Neural cell (in vitro differentiated cells): ENCODE measurements around the gene ADAMTS8. TPM values are rescaled to one million over a fixed set of nuclear protein-coding genes. Genes with fewer than 3 reads are reported as not detected.

Experiments used
- H2AFZ ChIP-seq: fragments of 200-600, 300-800 bp; sonication (generic), shearing (Covaris generic); 2 replicates; pipeline ENCODE4 v1.6.0; 2014; ENCODE audit warnings: low read depth, mild to moderate bottlenecking, antibody characterized with exemption, low read length, moderate library complexity
- H3F3A ChIP-seq: fragments of 200-600 bp; shearing (Covaris generic); 2 replicates; pipeline ENCODE4 v1.6.1; 2016; ENCODE audit warnings: mild to moderate bottlenecking, moderate library complexity, mixed read lengths, antibody characterized with exemption, low read length; ENCODE audit not compliant: insufficient read depth, poor library complexity, severe bottlenecking
- H3K27ac ChIP-seq: fragments of 200-600, 300-800 bp; sonication (generic), shearing (Covaris generic); 2 replicates; pipeline ENCODE4 v1.5.1; 2014; ENCODE audit warnings: mild to moderate bottlenecking, low read length, moderate library complexity
- H3K27me3 ChIP-seq: fragments of 300-800, 200-600 bp; sonication (generic), shearing (Covaris generic); 2 replicates; pipeline ENCODE4 v1.6.0; 2014; ENCODE audit warnings: mild to moderate bottlenecking, low read depth, low read length, moderate library complexity; ENCODE audit not compliant: insufficient read depth
- H3K36me3 ChIP-seq: fragments of 300-800, 200-600 bp; sonication (generic), shearing (Covaris generic); 2 replicates; pipeline ENCODE4 v1.5.1; 2014; ENCODE audit warnings: mild to moderate bottlenecking, antibody characterized with exemption, low read length, moderate library complexity; ENCODE audit not compliant: insufficient read depth
- H3K4me2 ChIP-seq: fragments of 300-800, 200-600 bp; sonication (generic), shearing (Covaris generic); 2 replicates; pipeline ENCODE4 v1.6.0; 2014; ENCODE audit warnings: mild to moderate bottlenecking, low read length
- H3K4me3 ChIP-seq: fragments of 300-800, 200-600 bp; sonication (generic), shearing (Covaris generic); 2 replicates; pipeline ENCODE4 v1.5.1; 2014; ENCODE audit warnings: mild to moderate bottlenecking, low read length, moderate library complexity
- H3K79me2 ChIP-seq: fragments of 200-600 bp; shearing (Covaris generic); replicated peaks from 2 replicates; pipeline ENCODE4 v1.6.0; 2014; ENCODE audit warnings: mild to moderate bottlenecking, low read length, moderate library complexity; ENCODE audit not compliant: insufficient read depth
- H3K9ac ChIP-seq: fragments of 300-800, 200-600 bp; sonication (generic), shearing (Covaris generic); 2 replicates; pipeline ENCODE4 v1.6.1; 2016; ENCODE audit warnings: mild to moderate bottlenecking, low read length, mixed read lengths
- H3K9me2 ChIP-seq: fragments of 200-600 bp; shearing (Covaris generic); 2 replicates; pipeline ENCODE4 v1.6.1; 2016; ENCODE audit warnings: mild to moderate bottlenecking, low read length, mixed read lengths; ENCODE audit not compliant: insufficient read depth
- H3K9me3 ChIP-seq: fragments of 200-600, 300-800 bp; sonication (generic), shearing (Covaris generic); 2 replicates; pipeline ENCODE4 v1.6.1; 2016; ENCODE audit warnings: mild to moderate bottlenecking, mixed run types, low read length, moderate library complexity, mixed read lengths
- H4K20me1 ChIP-seq: fragments of 200-600 bp; shearing (Covaris generic); 2 replicates; pipeline ENCODE4 v1.6.1; 2016; ENCODE audit warnings: mild to moderate bottlenecking, mixed run types; ENCODE audit not compliant: insufficient read depth
- EP300 ChIP-seq: fragments of 450-650 bp; conservative IDR thresholded peaks from 2 replicates; pipeline ENCODE4 v1.6.1; 2014; ENCODE audit warnings: antibody characterized with exemption, mild to moderate bottlenecking, moderate library complexity; ENCODE audit not compliant: poor library complexity, severe bottlenecking
- EZH2 ChIP-seq: fragments of 200-600, 300-800 bp; shearing (Covaris generic), sonication (generic); IDR thresholded peaks from 2 replicates; pipeline ENCODE4 v1.6.1; 2014; ENCODE audit warnings: antibody characterized with exemption, low read length, borderline replicate concordance, mild to moderate bottlenecking; ENCODE audit not compliant: insufficient read depth, poor library complexity, severe bottlenecking
- MXI1 ChIP-seq: fragments of 450-650 bp; conservative IDR thresholded peaks from 2 replicates; pipeline ENCODE4 v1.6.1; 2014; ENCODE audit warnings: antibody characterized with exemption, mild to moderate bottlenecking; ENCODE audit not compliant: poor library complexity, severe bottlenecking
- POLR2AphosphoS5 ChIP-seq: IDR thresholded peaks from 2 replicates; pipeline ENCODE4 v1.6.1; 2012
- RAD21 ChIP-seq: fragments of 450-650 bp; conservative IDR thresholded peaks from 2 replicates; pipeline ENCODE4 v1.6.1; 2014; ENCODE audit warnings: antibody characterized with exemption, mild to moderate bottlenecking, moderate library complexity
- SMC3 ChIP-seq: fragments of 450-650 bp; conservative IDR thresholded peaks from 2 replicates; pipeline ENCODE4 v1.6.1; 2014; ENCODE audit warnings: antibody characterized with exemption, mild to moderate bottlenecking, moderate library complexity; ENCODE audit not compliant: poor library complexity
- TAF1 ChIP-seq: IDR thresholded peaks from 2 replicates; pipeline ENCODE4 v1.6.1; 2012; ENCODE audit warnings: low read depth
- polyA plus RNA-seq: library from polyadenylated mRNA; depleted of rRNA; stranded (reverse); fragments of >200 nt; gene quantifications from 2 replicates; pipeline ENCODE4 v1.2.3, GENCODE V29; 2014
- TF ChIP-seq, protein P1 (sequence below): IDR thresholded peaks from 2 replicates; pipeline ENCODE4 v1.6.1; 2012; ENCODE audit warnings: borderline replicate concordance
- TF ChIP-seq, protein P2 (sequence below): fragments of 450-650 bp; IDR thresholded peaks from 2 replicates; pipeline ENCODE4 v1.5.1; 2014; ENCODE audit warnings: antibody characterized with exemption, mild to moderate bottlenecking, moderate library complexity; ENCODE audit not compliant: poor library complexity, severe bottlenecking

The ADAMTS8 gene
- polyA plus RNA-seq, 1 donor from 2014 or later: 0.94 TPM

DNA sequence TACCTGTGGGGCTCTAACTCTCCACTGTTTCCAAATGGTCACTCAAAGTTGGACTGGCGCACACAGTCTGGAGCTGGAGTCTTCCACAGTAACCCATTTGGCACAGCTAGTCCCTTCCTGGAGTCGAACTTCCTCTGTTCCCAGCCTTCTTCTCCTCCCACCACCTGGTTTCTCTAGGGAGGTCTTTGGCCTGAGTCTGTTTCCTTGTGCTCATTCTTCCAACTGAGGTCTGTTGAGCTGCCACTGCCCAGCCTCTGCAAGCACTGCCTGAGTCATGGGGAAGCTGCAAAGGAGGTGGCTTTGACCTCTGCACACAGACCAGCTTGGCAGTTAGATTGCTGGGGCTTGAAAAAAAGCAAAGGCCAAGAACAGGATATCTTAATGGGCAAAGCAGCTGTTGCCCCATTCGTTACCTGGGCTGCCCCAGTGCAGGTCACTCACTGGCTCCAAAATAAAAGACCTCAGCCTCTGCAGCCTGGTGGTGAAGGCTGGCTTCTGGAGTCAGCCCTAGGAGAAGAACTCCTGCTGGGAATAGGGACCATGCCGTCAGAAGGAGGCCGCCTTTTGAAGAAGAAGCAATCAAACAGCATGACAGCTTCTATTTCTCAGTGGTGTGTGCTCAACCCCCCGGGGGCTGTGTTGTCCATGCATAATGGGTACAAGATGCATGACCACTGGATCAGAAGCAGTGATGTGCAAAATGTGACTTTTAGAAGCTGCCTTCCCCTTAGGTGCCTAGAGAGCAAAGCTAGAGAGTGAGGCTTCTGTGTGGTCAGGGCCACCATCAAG is 23.0 kb upstream of the ADAMTS8 start:
- no peak overlapping the region for H3K4me3 ChIP-seq
- no peaks in the 10 kb centered on the region for H3F3A ChIP-seq
- H2AFZ ChIP-seq: no peak overlapping the region
- TF ChIP-seq MXI1: no peak
- TF ChIP-seq, protein P1, sequence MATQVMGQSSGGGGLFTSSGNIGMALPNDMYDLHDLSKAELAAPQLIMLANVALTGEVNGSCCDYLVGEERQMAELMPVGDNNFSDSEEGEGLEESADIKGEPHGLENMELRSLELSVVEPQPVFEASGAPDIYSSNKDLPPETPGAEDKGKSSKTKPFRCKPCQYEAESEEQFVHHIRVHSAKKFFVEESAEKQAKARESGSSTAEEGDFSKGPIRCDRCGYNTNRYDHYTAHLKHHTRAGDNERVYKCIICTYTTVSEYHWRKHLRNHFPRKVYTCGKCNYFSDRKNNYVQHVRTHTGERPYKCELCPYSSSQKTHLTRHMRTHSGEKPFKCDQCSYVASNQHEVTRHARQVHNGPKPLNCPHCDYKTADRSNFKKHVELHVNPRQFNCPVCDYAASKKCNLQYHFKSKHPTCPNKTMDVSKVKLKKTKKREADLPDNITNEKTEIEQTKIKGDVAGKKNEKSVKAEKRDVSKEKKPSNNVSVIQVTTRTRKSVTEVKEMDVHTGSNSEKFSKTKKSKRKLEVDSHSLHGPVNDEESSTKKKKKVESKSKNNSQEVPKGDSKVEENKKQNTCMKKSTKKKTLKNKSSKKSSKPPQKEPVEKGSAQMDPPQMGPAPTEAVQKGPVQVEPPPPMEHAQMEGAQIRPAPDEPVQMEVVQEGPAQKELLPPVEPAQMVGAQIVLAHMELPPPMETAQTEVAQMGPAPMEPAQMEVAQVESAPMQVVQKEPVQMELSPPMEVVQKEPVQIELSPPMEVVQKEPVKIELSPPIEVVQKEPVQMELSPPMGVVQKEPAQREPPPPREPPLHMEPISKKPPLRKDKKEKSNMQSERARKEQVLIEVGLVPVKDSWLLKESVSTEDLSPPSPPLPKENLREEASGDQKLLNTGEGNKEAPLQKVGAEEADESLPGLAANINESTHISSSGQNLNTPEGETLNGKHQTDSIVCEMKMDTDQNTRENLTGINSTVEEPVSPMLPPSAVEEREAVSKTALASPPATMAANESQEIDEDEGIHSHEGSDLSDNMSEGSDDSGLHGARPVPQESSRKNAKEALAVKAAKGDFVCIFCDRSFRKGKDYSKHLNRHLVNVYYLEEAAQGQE: no peak
- TF ChIP-seq, protein P2, sequence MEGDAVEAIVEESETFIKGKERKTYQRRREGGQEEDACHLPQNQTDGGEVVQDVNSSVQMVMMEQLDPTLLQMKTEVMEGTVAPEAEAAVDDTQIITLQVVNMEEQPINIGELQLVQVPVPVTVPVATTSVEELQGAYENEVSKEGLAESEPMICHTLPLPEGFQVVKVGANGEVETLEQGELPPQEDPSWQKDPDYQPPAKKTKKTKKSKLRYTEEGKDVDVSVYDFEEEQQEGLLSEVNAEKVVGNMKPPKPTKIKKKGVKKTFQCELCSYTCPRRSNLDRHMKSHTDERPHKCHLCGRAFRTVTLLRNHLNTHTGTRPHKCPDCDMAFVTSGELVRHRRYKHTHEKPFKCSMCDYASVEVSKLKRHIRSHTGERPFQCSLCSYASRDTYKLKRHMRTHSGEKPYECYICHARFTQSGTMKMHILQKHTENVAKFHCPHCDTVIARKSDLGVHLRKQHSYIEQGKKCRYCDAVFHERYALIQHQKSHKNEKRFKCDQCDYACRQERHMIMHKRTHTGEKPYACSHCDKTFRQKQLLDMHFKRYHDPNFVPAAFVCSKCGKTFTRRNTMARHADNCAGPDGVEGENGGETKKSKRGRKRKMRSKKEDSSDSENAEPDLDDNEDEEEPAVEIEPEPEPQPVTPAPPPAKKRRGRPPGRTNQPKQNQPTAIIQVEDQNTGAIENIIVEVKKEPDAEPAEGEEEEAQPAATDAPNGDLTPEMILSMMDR: no peak
- no peak for TF ChIP-seq TAF1
- no peak for TF ChIP-seq SMC3
- no peak for TF ChIP-seq EP300
- no peak for TF ChIP-seq RAD21
- TF ChIP-seq POLR2AphosphoS5: no peak
- no peak for TF ChIP-seq EZH2
- no peak overlapping the region for H3K4me2 ChIP-seq
- H3K9me3 ChIP-seq: no peaks in the 10 kb centered on the region
- H4K20me1 ChIP-seq: no peaks in the 10 kb centered on the region
- H3K27me3 ChIP-seq: peaks cover 33% of the 10 kb centered on the region
- no peaks in the 10 kb centered on the region for H3K36me3 ChIP-seq
- H3K9ac ChIP-seq: no peak overlapping the region
- no peak overlapping the region for H3K27ac ChIP-seq
- no peaks in the 10 kb centered on the region for H3K9me2 ChIP-seq
- no peaks in the 10 kb centered on the region for H3K79me2 ChIP-seq

DNA sequence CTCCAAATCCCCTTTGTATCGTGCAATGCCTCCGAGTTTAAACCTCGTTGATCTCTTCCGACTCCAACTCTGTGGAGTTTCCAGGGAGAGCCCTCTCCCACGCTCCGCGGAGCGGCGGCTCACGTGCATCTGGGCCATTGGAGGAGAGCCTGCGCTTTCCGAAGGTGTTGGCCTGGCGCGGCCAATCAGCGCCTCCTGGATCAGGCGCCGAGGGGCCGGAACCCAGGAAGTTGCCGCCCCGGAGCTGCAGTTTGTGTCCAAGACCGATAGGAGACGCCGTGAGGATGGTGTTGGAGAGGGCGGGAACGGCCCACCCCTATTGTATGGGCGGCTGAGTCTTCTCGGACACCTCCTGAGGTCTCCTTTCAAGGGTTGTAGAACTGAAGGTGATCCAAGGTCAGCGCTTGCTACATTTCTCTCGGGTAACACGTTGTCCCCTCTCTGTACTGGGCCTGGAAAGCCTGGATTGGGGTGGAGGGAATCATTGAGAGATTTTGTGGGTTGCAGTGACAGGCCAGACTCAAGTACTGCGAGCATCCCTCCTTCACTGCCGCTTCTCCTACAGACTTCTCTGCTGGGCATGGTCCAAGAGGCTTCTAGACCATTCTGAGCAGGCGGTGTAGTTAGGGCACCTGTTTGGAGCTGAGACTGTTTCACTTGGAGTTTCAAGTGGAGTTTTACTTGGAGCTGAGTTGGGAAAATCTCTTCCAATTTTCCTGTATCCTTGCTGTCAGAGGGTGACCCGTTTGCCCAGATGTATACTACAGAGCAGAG is 21.8 kb upstream of the ADAMTS8 start:
- Histone ChIP-seq H2AFZ (no peak overlapping the region), H3K27ac (no peak overlapping the region), H3K9ac (no peak overlapping the region), H3K36me3 (no peaks in the 10 kb centered on the region), H4K20me1 (no peaks in the 10 kb centered on the region), H3K4me3 (peak overlapping the region; percentile 92), H3K27me3 (peaks cover 33% of the 10 kb centered on the region), H3F3A (no peaks in the 10 kb centered on the region), H3K9me2 (no peaks in the 10 kb centered on the region), H3K79me2 (no peaks in the 10 kb centered on the region), H3K4me2 (peak overlapping the region; percentile 81), H3K9me3 (no peaks in the 10 kb centered on the region)
- TF ChIP-seq, protein P1: no peak
- TF ChIP-seq POLR2AphosphoS5 (no peak), SMC3 (no peak), TAF1 (no peak), RAD21 (no peak)
- TF ChIP-seq, protein P2: no peak
